Endothelial cell (in vitro differentiated cells): Measurements from ENCODE around the gene POU2AF1. TPM values are rescaled to one million over a fixed set of nuclear protein-coding genes. Genes with fewer than 3 reads are reported as not detected.

Source experiments
- DNase-seq: peaks from one replicate; pipeline ENCODE4 v3.0.0; 2021; ENCODE audit warnings: low spot score
- H3K27ac Mint-ChIP-seq: one replicate; pipeline ENCODE4 v1.8.0; 2021; ENCODE audit warnings: mixed read lengths, inconsistent platforms; ENCODE audit not compliant: unreplicated experiment
- H3K27me3 Mint-ChIP-seq: one replicate; pipeline ENCODE4 v1.8.0; 2021; ENCODE audit warnings: mild to moderate bottlenecking, moderate library complexity, mixed read lengths, inconsistent platforms; ENCODE audit not compliant: unreplicated experiment
- H3K36me3 Mint-ChIP-seq: one replicate; pipeline ENCODE4 v1.8.0; 2021; ENCODE audit warnings: mild to moderate bottlenecking, low read depth, mixed read lengths, inconsistent platforms; ENCODE audit not compliant: unreplicated experiment
- H3K4me1 Mint-ChIP-seq: one replicate; pipeline ENCODE4 v1.8.0; 2021; ENCODE audit warnings: mild to moderate bottlenecking, mixed read lengths, inconsistent platforms; ENCODE audit not compliant: unreplicated experiment
- H3K4me3 Mint-ChIP-seq: one replicate; pipeline ENCODE4 v1.8.0; 2021; ENCODE audit warnings: mild to moderate bottlenecking, mixed read lengths, inconsistent platforms; ENCODE audit not compliant: unreplicated experiment
- H3K9me3 Mint-ChIP-seq: one replicate; pipeline ENCODE4 v1.8.0; 2021; ENCODE audit warnings: mixed read lengths, inconsistent platforms; ENCODE audit not compliant: unreplicated experiment
- CTCF ChIP-seq: fragments of 200-600 bp; sonication (generic); IDR thresholded peaks from one replicate; pipeline ENCODE4 v1.5.0; 2021; ENCODE audit warnings: antibody characterized with exemption; ENCODE audit not compliant: unreplicated experiment
- total RNA-seq: library from RNA; stranded (reverse); fragmentation: NEBNext Ultra II Directional; extraction: Animal tissue kit (Norgen Biotek cat#: 25700); gene quantifications from one replicate; pipeline ENCODE4 v1.2.1, GENCODE V29; 2021; ENCODE audit not compliant: unreplicated experiment

POU2AF1 gene
- total RNA-seq, 1 donor from 2014 or later = not detected

DNA sequence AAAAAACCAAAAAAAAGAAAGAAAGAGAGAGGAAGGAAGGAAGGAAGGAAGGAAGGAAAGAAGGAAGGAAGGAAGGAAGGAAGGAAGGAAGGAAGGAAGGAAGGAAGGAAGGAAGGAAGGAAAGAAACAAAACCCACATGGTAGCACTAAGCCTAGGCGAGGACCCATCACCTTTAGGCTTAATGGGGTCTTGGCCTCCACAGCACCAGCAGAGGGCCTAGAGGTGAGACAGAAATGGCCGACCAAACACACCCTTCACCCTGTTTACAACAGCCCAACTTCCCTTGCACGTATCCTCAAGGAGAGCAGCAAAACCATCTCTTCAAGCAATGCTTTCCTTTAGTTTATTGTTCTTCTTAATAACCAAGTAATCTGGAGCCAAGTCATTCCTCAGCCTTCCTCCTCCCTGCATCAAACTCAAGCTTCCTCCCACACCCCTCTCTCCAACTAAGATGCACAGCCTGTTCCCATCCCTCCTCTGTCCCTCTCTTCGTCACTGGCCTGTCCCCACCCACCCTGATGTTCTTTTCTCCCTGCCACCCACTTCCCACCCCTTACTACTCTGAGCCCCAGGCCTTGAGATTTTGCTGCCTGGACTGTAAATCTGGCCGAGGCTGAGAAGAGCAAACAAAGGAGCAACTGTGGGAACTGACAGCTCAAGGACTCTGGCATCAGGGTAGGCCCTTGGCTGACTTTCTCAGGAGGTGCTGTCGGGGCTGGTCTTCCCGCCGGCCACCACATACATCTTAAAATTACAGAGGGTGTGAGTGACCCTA, 26.0 kb downstream of the POU2AF1 start:
- no peak for TF ChIP-seq CTCF
- no peak for DNase-seq
- no peak overlapping the region for H3K27ac Mint-ChIP-seq
- no peak overlapping the region for H3K4me3 Mint-ChIP-seq
- H3K4me1 Mint-ChIP-seq = peaks cover 5% of the 10 kb centered on the region
- H3K27me3 Mint-ChIP-seq = peaks cover 8% of the 10 kb centered on the region
- H3K9me3 Mint-ChIP-seq = no peaks in the 10 kb centered on the region
- H3K36me3 Mint-ChIP-seq = no peaks in the 10 kb centered on the region

DNA sequence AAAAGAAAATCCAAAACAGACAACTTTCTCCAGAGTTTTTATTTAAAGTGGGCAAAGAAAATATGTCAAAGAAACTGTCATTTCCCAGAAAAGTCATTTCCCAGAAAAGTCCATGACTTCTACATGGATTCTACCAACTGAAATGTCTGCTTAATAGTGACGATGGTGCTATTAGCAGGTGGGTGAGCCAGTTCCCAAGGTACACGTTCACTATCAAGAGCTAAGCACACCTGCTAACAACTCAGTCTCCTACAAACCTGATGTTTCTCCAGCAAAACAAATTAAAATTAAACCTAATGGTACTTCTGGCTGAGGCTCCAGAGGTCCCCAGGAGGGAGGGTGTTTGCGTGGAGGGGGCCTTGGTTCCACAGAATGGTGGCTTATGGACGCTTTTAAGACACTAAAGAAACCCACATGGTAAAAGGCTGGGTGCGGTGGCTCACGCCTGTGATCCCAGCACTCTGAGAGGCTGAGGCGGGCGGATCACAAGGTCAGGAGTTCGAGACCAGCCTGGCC, 26.8 kb downstream of the POU2AF1 start:
- no peak overlapping the region for H3K27ac Mint-ChIP-seq
- no peaks in the 10 kb centered on the region for H3K9me3 Mint-ChIP-seq
- H3K4me1 Mint-ChIP-seq = peaks cover 5% of the 10 kb centered on the region
- H3K27me3 Mint-ChIP-seq = peaks cover 8% of the 10 kb centered on the region
- H3K4me3 Mint-ChIP-seq = no peak overlapping the region
- no peaks in the 10 kb centered on the region for H3K36me3 Mint-ChIP-seq
- DNase-seq = no peak
- no peak for TF ChIP-seq CTCF

GRCh38 chr11:111351374-111352055, 27.6 kb downstream of the POU2AF1 start:
- Mint-ChIP-seq H3K9me3 (no peaks in the 10 kb centered on the region), H3K27ac (no peak overlapping the region), H3K36me3 (no peaks in the 10 kb centered on the region), H3K27me3 (peaks cover 1% of the 10 kb centered on the region), H3K4me3 (no peak overlapping the region), H3K4me1 (peaks cover 5% of the 10 kb centered on the region)
- TF ChIP-seq CTCF = no peak
- DNase-seq = no peak

GRCh38 chr11:111350811-111351210, 28.3 kb downstream of the POU2AF1 start:
- peaks cover 1% of the 10 kb centered on the region for H3K27me3 Mint-ChIP-seq
- no peaks in the 10 kb centered on the region for H3K9me3 Mint-ChIP-seq
- peaks cover 5% of the 10 kb centered on the region for H3K4me1 Mint-ChIP-seq
- no peak for DNase-seq
- H3K27ac Mint-ChIP-seq = no peak overlapping the region
- no peak for TF ChIP-seq CTCF
- no peaks in the 10 kb centered on the region for H3K36me3 Mint-ChIP-seq
- no peak overlapping the region for H3K4me3 Mint-ChIP-seq

DNA sequence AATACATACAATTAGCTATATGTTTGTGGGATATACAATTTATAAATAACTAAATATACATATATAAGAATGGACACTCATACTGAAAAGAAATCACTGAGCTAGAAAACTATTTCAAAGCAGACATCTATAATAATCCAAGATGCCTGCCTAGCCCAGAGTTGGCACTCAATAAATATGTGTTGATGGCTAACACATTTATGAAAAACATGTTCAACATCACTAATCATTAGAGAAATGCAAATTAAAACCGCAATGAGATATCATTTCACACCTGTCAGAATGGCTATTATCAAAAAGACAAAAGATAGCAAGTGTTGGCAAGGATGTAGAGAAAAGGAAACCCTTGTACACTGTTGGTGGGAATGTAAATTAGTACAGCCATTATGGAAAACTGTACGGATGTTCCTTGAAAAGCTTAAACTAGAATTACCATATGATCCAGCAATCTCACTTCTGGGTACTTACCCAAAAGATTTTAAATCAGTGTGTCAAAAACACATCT, 29.8 kb downstream of the POU2AF1 start:
- no peak for TF ChIP-seq CTCF
- no peak for DNase-seq
- Mint-ChIP-seq H3K4me3 (no peak overlapping the region), H3K27me3 (peaks cover 1% of the 10 kb centered on the region), H3K4me1 (no peaks in the 10 kb centered on the region), H3K27ac (no peak overlapping the region), H3K9me3 (no peaks in the 10 kb centered on the region), H3K36me3 (no peaks in the 10 kb centered on the region)
